DLD1 (cell line): ENCODE measurements around the gene KCTD5.

Source experiments
- in situ Hi-C: cut with HindIII; loops from 2 replicates; pipeline ENCODE4 v1.10.0; 2017; ENCODE audit warnings: low sequenced_read_pairs

KCTD5 gene

DNA sequence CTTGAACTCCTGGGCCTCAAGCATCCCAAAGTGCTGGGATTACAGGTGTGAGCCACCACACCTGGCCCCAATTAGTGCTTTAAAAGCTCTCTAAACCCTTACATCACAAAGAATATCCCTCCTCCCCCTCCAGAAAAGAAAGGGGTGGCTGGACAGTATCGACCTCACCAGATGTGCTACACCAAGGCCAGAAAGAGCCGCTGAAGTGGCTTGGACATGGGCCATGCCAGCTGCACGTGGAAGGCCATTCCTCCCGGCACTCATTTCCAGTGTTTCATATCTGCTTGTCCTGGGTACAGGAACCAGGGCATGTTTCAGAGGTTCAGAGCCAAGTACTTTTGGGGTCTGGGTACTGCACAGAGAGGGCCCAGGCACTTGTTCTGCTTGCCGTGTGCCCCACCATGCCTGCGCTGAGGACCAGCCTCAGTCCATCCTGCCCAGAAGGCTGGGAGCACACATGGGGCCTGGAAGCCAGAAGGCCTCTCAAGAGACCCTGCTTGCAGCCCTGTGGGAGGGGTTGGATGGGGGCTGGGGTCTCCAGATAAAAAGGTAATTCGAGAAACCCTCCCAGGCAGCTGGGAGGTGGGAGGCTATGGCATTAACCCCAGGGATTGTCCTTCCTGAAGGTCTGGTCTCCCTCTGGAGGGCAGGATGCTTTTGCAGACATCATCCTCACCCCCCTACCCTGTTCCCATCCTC is 66.6 kb downstream of the KCTD5 start:
- in situ Hi-C loops: no loop called here

GRCh38 chr16:2749476-2749875 is 67.2 kb downstream of the KCTD5 start:
- in situ Hi-C loops: no loop called here

DNA sequence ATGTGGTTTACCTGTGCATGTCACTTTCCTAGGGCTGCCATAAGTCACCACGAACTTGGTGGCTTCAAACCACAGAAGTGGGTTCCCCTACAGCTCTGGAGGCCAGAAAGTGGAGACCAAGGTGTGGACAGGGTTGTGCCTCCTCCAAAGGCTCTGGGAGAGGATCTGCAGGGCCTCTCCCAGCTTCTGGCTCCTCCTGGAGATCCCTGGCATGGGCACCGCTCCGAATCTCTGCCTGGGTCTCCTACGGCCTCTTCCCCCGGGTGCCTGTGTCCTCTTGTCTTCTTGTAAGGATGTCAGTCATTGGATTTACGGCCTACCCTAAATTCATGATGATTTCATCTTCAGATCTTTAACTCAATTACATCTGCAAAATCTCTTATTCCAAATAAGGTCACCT is 67.6 kb downstream of the KCTD5 start:
- in situ Hi-C loops: no loop called here

GRCh38 chr16:2751577-2752034 is 69.3 kb downstream of the KCTD5 start:
- in situ Hi-C loops: no loop called here

DNA sequence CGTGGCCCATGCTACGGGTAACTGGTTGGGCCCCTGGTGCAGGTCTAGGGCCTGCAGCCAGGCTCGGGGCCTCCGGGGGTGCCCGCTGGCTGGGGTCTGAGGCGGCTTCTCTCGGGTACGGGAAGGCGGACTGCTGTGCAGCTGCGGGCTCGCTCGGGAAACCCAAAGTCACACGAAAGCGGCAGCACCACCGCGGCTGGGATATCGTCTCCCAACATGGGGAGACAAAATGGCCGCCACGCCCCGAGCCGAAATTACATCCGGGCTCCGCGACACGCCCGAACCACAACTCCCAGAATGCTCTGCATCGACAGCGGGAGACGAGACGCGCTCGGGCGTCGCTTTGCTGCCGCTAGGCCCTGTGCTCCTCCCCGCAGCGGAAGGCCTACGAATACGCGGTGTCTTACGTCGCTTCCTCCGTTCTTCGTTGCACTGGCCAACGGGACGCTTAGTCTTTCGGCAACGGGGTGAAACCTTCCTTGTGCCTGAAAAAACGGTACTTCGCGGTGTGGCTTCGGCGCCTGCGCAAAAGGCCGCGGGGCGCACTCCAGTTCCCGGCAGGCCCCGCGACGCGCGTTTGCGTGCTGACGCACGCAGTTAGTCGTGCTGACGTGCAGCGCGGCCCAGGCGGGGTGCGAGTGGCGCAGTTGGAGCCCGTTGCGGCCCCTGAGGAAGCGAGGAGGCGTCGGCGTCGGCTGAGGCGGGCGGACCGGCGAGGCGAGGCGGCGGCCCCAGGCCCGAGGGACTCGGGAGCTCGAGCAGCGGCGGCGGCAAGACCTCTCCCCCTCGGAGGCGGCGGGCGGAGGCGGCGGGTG is 69.9 kb downstream of the KCTD5 start, which contains the start of gene SRRM2:
Gene SRRM2, plus strand, starts transcription at position 604 of the 815 bp plus-strand sequence. CDS start 3,727 bp downstream, outside the sequence.
- in situ Hi-C loops: no loop called here

DNA sequence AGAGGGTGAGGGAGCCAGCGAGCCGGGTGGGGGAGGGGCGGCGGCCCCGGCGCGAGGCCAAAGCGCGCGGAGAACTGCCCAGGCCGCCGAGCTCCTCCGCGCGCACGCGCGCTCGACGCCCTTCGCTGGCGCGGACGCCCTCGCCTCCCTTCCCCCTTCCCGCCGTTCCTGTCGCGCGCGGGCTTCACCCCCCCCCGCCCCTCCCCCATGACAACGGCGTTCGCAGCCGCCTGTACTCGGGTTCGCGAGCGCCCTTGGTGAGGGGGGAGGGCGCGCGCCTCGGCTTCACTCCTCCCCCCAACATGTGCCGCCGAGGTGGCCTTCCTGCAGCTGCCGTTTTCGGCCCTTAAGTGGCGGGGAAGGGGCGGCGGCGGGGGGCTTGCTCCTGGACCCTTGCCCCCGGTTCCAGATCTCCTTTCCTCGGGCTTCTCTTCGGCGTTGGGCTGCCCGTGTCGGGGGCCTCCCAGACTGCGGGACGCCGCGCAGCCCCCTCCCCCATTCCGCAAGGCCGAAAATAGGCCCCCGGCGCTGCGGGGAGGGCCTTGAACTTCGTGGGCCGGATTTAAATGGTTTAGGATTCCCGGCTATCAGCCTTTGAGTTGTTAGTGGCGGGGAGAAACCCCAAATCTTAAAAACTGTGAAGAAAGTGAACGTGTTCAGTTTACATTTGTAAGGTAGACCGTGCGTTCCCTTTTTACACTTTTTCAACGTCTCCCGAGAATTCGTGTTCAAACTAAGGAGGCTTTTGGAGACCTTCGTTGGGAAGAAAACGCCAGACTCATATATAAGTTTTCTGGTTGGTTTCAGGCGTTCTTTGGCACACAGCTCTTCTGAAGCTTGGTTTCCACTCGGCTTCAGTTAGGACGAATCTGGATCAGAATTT is 70.8 kb downstream of the KCTD5 start:
- in situ Hi-C loops: no loop called here

- in situ Hi-C loops: no loop called here
Observed at GRCh38 chr16:2753733-2754020, 71.4 kb downstream of the KCTD5 start.

- in situ Hi-C loops: no loop called here
Observed at GRCh38 chr16:2755158-2755557, 72.8 kb downstream of the KCTD5 start.

DNA sequence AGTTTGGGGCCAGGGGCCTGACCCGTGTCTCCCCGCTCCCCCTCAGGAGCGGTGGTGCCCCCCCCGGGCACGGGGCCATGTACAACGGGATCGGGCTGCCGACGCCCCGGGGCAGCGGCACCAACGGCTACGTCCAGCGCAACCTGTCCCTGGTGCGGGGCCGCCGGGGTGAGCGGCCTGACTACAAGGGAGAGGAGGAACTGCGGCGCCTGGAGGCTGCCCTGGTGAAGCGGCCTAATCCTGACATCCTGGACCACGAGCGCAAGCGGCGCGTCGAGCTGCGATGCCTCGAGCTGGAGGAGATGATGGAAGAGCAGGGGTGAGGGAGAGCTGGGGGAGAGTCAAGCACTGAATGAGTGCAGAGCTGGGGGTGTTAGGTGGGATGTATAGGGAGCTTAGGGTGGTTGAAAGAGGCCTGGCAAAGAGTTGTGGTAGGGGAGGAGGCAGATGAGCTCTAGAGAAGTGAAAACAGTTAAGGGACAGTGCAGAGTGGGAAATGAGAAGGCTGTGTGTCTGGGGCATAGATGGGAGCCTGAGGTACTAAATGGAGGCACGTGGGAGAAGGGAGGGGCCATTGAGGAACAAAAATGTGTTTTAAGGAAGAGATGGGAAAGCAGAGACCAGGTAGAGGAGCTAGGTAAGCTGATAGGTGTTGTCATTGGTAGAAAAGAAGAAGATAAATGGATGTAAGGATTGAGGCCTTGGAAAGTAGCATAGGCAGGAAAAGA is 74.1 kb downstream of the KCTD5 start:
- in situ Hi-C loops: no loop called here

DNA sequence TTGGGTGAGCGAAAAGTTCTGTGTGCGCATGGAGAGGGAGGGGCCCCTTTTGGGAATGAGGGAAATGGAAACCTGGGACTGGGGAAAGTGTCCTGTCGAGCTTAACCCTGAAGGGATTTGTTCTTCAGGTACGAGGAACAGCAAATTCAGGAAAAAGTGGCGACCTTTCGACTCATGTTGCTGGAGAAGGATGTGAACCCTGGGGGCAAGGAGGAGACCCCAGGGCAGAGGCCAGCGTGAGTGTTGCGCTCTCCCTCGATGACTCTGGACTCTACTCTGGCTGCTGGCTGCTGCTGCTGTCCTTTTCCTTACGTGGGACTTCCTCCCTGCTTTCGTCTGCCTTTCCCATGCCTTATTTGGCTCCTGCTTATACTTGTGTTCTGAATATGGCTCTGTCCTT is 75.0 kb downstream of the KCTD5 start:
- in situ Hi-C loops: no loop called here
